OCI-LY1 (cell line): ENCODE data around the gene ABHD17A.

Source experiments
- EZH2 ChIP-seq: fragments of 200-600 bp; sonication (generic), shearing (Covaris generic); IDR thresholded peaks from 2 replicates; pipeline ENCODE4 v1.8.0; 2017; ENCODE audit warnings: borderline replicate concordance, mixed run types, mild to moderate bottlenecking, antibody characterized with exemption, low read length, moderate library complexity, mixed read lengths
- TF ChIP-seq, protein P1 (sequence below): fragments of 200-600 bp; sonication (generic), shearing (Covaris generic); IDR thresholded peaks from 2 replicates; pipeline ENCODE4 v1.5.1; 2017; ENCODE audit warnings: mild to moderate bottlenecking, antibody characterized with exemption, low read length, moderate library complexity, mixed read lengths

GRCh38 chr19:1827566-1828278 lies 57.6 kb downstream of the ABHD17A start:
- TF ChIP-seq, protein P1, sequence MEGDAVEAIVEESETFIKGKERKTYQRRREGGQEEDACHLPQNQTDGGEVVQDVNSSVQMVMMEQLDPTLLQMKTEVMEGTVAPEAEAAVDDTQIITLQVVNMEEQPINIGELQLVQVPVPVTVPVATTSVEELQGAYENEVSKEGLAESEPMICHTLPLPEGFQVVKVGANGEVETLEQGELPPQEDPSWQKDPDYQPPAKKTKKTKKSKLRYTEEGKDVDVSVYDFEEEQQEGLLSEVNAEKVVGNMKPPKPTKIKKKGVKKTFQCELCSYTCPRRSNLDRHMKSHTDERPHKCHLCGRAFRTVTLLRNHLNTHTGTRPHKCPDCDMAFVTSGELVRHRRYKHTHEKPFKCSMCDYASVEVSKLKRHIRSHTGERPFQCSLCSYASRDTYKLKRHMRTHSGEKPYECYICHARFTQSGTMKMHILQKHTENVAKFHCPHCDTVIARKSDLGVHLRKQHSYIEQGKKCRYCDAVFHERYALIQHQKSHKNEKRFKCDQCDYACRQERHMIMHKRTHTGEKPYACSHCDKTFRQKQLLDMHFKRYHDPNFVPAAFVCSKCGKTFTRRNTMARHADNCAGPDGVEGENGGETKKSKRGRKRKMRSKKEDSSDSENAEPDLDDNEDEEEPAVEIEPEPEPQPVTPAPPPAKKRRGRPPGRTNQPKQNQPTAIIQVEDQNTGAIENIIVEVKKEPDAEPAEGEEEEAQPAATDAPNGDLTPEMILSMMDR: no peak
- TF ChIP-seq EZH2: no peak
